HG02973 (cell line): ENCODE results near the gene PRKCA.

Source experiments
- ATAC-seq: cut with Tn5 transposase; IDR thresholded peaks from one replicate; pipeline ENCODE4 v1.9.1; 2021; ENCODE audit warnings: moderate library complexity; ENCODE audit not compliant: unreplicated experiment

The PRKCA gene

DNA sequence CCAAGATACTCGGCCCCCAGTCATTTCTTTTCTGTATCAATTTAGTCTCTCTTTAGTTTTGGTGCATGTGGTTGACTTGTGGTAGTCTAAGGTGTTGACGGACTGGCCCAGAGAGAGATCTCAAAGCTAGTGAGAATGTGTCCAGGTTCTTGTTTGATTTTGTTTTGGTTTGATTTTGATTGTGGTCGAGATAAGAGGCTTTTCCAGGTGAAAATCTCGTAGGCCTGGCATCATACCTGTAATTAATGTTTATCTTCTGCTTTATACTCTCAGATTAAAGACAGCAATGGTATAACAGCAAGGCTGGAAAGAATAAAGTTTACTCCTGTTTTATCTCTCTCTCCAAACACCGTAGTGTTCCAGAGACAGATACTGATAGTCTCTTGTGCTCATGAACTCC is 360.1 kb downstream of the PRKCA start:
- no peak for ATAC-seq

DNA sequence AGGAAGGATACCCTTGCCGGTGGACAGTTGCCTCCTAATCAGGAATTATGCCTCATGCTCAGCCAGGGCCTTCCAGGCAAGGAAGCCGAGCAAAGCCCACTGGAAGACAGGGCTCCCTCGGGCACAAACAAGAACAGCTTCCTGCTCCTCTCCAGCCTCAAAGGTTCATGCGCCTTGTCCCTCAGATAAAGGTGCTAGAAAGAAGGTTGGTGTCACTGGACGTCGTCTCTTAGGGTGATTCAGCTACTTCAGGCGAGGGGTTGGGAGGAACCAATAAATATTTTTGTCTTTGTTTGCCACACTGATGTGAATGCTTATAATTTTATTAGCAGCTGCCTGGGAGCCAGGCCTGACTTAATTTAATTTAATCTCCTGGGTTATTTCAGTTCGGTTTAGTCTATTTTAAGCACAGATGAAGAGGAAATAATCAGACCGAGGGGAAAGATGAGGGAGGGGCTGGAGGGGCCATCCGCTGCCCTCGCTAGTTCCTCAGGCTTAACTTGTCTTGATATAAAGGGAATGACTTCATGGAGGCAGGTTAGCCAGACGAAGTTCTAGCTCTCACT is 360.7 kb downstream of the PRKCA start:
- ATAC-seq, result no peak

DNA sequence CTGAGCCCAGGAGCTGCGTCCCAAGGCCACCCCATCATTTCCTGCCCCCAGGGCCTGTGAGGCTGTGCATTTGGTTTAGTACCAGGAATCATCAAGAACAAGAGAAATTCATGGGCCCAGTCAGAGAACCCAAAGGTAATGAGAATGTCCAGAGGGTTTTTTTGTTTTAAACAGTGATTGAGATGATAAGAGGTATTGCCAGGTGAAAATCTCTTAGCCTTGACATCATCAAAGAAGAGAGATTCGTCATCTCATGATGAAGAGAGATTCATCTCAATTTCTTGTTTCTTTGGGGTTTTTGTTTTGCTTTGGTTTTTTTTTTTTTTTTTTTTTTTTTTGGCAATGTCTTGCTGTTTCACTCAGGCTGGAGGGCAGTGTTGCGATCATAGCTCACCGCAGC is 361.9 kb downstream of the PRKCA start:
- ATAC-seq, result no peak

- no peak for ATAC-seq
These were observed 362.8 kb downstream of the PRKCA start for GRCh38 chr17:66665194-66665593.

DNA sequence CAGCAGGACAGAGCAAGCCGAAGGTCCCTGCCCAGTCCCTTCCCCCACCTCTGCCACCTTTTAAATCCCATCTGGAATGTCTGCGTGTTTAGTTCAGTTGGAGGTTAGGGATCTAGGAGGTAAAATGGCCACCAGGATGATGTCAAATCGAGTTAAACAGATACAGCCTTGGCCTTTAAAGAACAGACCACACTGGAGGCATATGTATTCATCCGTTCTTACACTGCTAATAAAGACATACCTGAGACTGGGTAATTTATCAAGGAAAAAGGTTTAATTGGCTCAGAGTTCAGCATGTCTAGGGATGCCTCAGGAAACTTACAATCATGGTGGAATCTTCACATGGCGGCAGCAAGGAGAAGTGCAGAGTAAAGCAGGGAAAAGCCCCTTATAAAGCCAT is 364.7 kb downstream of the PRKCA start:
- no peak for ATAC-seq

GRCh38 chr17:66667491-66668030 is 365.1 kb downstream of the PRKCA start:
- ATAC-seq, result no peak

DNA sequence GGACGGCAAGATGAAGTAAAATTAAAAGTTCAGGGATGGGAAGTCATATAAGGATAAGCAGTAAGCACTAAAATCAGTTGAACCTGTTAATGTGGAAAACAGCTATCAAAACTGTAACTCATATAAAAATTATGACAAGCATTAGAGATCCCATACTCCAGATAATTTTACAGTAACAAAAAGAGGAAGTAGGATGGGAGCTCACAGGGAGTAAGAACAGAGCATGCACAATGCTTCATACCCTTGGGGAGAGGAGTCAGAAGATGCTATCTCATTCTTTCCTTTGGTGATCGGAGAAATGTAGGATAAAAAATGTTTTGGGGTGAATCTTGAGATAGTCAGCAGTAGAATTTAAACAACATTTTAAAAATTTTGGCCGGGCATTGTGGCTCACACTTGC is 367.8 kb downstream of the PRKCA start:
- no peak for ATAC-seq

- ATAC-seq, result no peak
These were observed 368.7 kb downstream of the PRKCA start for GRCh38 chr17:66671156-66671555.

GRCh38 chr17:66673668-66674276 is 371.4 kb downstream of the PRKCA start:
- ATAC-seq, result no peak

GRCh38 chr17:66675273-66675990 is 373.0 kb downstream of the PRKCA start:
- no peak for ATAC-seq

GRCh38 chr17:66675991-66676371 is 373.6 kb downstream of the PRKCA start:
- ATAC-seq, result no peak

DNA sequence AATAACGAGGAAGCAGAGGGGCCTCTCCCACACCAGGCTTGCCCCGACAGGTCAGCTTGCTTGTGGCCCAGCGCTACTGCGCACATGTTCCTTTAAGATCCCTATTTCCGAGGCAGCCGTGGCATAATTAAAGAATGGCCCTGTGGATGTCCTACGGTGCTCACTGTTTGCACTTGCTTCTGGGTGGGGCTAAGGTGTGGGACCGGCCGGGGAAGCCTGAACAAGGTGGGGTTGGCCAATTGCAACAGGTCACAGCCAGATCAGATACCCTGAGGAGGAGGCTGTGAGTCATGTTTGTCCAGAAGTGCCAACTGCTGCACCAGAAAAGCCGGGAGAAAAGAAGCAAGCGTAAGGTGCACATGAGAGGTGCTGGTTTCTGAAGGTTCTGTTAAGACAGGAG is 374.0 kb downstream of the PRKCA start:
- no peak for ATAC-seq

GRCh38 chr17:66677201-66677981 is 375.0 kb downstream of the PRKCA start:
- ATAC-seq, result no peak

DNA sequence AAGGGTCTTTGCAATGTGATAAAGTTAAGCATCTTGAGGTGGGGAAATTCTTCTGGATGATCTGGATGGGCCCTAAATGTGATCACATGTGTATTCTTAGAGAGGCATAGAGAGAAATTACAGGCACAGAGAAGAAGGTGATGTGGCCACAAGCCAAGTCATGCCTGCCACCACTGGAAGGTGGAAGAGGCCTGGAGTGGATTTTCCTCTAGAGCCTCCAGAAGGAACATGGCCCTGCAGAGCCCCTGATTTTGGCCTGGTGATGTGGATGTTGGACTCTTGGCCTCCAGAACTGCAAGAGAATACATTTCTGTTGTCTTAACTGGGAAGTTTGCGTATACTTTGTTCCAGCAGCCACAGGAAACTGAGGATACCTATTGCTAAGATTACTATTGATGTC is 375.6 kb downstream of the PRKCA start:
- ATAC-seq, result no peak

DNA sequence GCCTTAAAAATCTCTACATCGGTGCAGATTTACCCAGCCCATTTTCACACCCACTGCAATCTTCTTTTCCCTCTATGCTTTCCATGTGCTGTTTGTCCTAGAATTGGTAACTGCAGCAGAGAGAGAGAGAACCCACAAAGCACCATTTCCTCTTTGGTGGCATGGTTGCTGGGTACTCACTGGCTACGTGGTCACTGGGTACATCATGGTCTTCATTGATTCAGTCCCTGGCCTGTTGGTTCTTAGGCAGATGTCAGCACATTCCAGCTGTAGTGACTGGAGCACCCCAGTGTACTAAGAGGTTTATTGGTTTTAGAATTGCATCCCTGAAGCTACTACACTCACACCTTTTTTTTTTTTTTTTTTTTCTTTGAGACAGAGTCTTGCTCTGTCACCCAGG is 376.4 kb downstream of the PRKCA start:
- no peak for ATAC-seq

DNA sequence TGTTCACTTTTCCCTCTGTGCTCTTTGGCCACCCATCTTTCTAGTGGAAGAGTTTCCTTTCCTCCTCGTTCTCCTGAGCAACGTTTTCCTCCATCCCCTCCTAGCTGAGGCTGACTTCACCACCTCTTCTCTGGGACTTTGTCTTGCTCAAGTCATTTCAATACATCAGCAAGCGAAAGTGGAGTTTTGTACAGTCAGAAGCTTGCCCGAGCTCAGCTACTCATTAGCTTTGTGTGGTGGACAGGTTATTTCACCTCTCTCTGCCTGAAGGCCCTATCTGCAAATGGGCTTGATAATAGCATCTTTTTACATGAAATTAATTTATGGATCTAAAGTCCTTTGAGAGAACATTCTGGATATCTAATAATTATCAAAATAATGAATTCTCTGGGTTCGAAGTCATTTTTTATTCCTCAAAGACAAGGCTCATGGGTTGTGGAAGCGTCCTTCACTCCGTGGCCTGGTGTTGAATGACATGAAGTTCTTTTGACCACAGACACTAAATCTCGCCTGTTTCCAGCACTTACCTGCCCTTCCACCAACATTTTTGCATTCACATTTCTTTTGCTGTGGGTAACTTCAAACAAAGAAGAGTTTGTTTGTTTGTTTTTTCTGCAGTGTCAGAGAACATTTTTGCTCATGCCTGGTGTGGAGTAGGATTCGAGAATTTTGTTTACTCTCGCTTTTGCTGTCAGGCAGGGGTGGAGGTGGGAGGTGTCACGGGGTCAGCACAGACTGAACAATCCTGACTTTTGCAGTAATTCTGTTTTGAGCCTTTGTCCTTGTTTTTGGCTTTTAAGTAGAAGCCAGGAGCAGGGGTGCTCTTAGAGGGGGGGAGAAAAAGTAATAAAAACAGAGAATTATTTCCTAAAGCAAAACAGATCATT is 377.5 kb downstream of the PRKCA start:
- ATAC-seq, result no peak

DNA sequence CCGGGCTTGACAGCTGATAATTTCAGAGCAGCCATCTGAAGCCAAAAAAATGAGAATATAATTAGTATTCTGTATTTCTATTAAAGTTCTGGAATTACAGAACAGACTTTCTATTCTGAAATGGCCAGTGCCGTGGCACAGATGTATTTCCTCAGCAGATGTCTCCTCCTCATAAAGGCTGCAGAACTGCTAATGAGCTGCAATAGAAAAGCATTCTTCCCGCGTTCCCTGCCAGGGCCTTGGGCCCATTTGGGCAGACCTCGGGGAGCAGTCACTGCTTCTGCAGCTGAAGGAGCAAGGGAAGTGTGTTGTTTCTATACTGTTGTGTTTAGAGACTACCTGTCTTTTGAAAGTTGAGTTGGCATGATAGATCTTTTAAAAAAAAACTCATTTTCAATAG is 379.9 kb downstream of the PRKCA start:
- no peak for ATAC-seq

- no peak for ATAC-seq
These were observed 381.8 kb downstream of the PRKCA start for GRCh38 chr17:66684261-66684660.

- no peak for ATAC-seq
These were observed 382.3 kb downstream of the PRKCA start for GRCh38 chr17:66684731-66685130.

DNA sequence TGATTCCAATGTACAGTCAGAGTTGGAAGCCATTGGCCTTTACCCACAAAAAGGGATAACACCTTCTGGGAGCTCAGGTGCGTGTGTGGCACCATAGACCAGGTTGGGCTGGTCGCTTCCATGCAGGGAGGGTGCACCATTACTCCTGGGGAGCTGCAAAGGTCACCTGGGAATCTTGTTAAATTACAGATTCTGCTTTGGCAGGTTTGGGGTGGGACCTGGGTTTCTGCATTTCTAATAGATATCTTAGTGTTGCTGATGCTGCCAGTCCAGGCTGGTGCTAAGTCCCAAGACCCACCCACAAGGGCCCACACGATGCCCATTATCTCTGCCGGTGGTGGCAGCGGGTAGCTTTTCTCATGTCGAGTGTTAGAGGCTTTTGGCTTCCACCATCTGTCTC is 384.2 kb downstream of the PRKCA start:
- no peak for ATAC-seq
